GM23338 (cell line): ENCODE data around the gene GNPTAB. TPM values are rescaled to one million over a fixed set of nuclear protein-coding genes. Genes with fewer than 3 reads are reported as not detected.

Experiments
- ATAC-seq: fragments of 200-7000 bp; cut with Tn5 transposase; 3 replicates; pipeline ENCODE4 v1.9.1; 2020
- DNase-seq: peaks from one replicate; pipeline ENCODE4 v3.0.0-alpha.2; 2015; ENCODE audit warnings: low spot score
- H2AFZ ChIP-seq: fragments of 200-600 bp; sonication (generic); 2 replicates; pipeline ENCODE4 v1.8.0; 2016; ENCODE audit warnings: antibody characterized with exemption, mild to moderate bottlenecking, moderate library complexity
- H3F3A ChIP-seq: fragments of 200-600 bp; sonication (generic); replicated peaks from 2 replicates; pipeline ENCODE4 v1.8.0; 2017; ENCODE audit warnings: antibody characterized with exemption, mixed run types, low read depth
- H3K27ac ChIP-seq: fragments of 200-600 bp; sonication (generic); 2 replicates; pipeline ENCODE4 v1.6.1; 2016; ENCODE audit warnings: low read depth
- H3K27me3 ChIP-seq: fragments of 200-600 bp; sonication (generic); 2 replicates; pipeline ENCODE4 v1.8.0; 2016; ENCODE audit warnings: mild to moderate bottlenecking, mixed run types, moderate library complexity; ENCODE audit not compliant: insufficient read depth
- H3K36me3 ChIP-seq: fragments of 200-600 bp; sonication (generic); 2 replicates; pipeline ENCODE4 v1.8.0; 2016; ENCODE audit warnings: mild to moderate bottlenecking; ENCODE audit not compliant: insufficient read depth
- H3K4me1 ChIP-seq: fragments of 200-600 bp; sonication (generic); 2 replicates; pipeline ENCODE4 v1.8.0; 2016; ENCODE audit warnings: mild to moderate bottlenecking, moderate library complexity; ENCODE audit not compliant: insufficient read depth
- H3K4me2 ChIP-seq: fragments of 200-600 bp; sonication (generic); 2 replicates; pipeline ENCODE4 v1.7.1; 2017; ENCODE audit warnings: mixed run types
- H3K4me3 ChIP-seq: fragments of 200-600 bp; sonication (generic); 2 replicates; pipeline ENCODE4 v1.6.1; 2016; ENCODE audit warnings: mixed run types
- H3K79me2 ChIP-seq: fragments of 200-600 bp; sonication (generic); replicated peaks from 2 replicates; pipeline ENCODE4 v1.8.0; 2017; ENCODE audit warnings: mild to moderate bottlenecking; ENCODE audit not compliant: insufficient read depth
- H3K9me2 ChIP-seq: fragments of 200-600 bp; sonication (generic); 2 replicates; pipeline ENCODE4 v1.8.0; 2017; ENCODE audit not compliant: insufficient read depth
- H4K20me1 ChIP-seq: fragments of 200-600 bp; sonication (generic); replicated peaks from 2 replicates; pipeline ENCODE4 v1.8.0; 2017; ENCODE audit warnings: mild to moderate bottlenecking; ENCODE audit not compliant: insufficient read depth
- H3K27ac Mint-ChIP-seq: 2 replicates; pipeline ENCODE4 v1.8.0; 2020; ENCODE audit warnings: inconsistent platforms, mild to moderate bottlenecking, moderate library complexity, mixed read lengths
- H3K27me3 Mint-ChIP-seq: 3 replicates; pipeline ENCODE4 v1.8.0; 2022; ENCODE audit warnings: low read depth, mild to moderate bottlenecking, moderate library complexity, mixed read lengths, inconsistent platforms; ENCODE audit not compliant: insufficient read depth, poor library complexity
- H3K36me3 Mint-ChIP-seq: 3 replicates; pipeline ENCODE4 v1.8.0; 2021; ENCODE audit warnings: low read depth, mild to moderate bottlenecking, inconsistent platforms, moderate library complexity, mixed read lengths
- H3K4me1 Mint-ChIP-seq: 3 replicates; pipeline ENCODE4 v1.8.0; 2020; ENCODE audit warnings: mild to moderate bottlenecking, inconsistent platforms, mixed read lengths
- H3K4me3 Mint-ChIP-seq: 3 replicates; pipeline ENCODE4 v1.8.0; 2021; ENCODE audit warnings: moderate library complexity, mild to moderate bottlenecking, inconsistent platforms, mixed read lengths
- H3K9me3 Mint-ChIP-seq: 3 replicates; pipeline ENCODE4 v1.8.0; 2020; ENCODE audit warnings: moderate library complexity, mild to moderate bottlenecking, inconsistent platforms, mixed read lengths
- NANOG ChIP-seq: IDR thresholded peaks from 2 replicates; pipeline ENCODE4 v1.6.1; 2016; ENCODE audit warnings: antibody characterized with exemption, borderline replicate concordance
- ZNF114 ChIP-seq: fragments of 250-450 bp; sonication (Bioruptor Pico); IDR thresholded peaks from 2 replicates; pipeline ENCODE4 v1.5.0; 2020; ENCODE audit warnings: mild to moderate bottlenecking, moderate library complexity
- polyA plus RNA-seq: library from polyadenylated mRNA; unstranded; fragments of >200 nt; fragmentation: Nextera tagmentation; extraction: Ambion mirVana; gene quantifications from 2 replicates; pipeline ENCODE4 v1.2.1, GENCODE V29; 2016
- total RNA-seq: library from RNA; depleted of rRNA; stranded (reverse); fragments of >200 nt; shearing (Covaris generic); gene quantifications from 2 replicates; pipeline ENCODE4 v1.2.3, GENCODE V29; 2014
- TF ChIP-seq, protein P1 (sequence below): fragments of 250-450 bp; sonication (Bioruptor Pico); IDR thresholded peaks from 2 replicates; pipeline ENCODE4 v1.5.0; 2020; ENCODE audit warnings: mild to moderate bottlenecking, moderate library complexity

The GNPTAB gene
- total and polyA plus RNA-seq, 2 experiments from 2014 or later = 23.6 to 58.3 TPM

GRCh38 chr12:101838628-101839323 lies 8.0 kb upstream of the GNPTAB start:
- no peaks in the 10 kb centered on the region for H3K79me2 ChIP-seq

More at GRCh38 chr12:101838628-101839323, 8.0 kb upstream of the GNPTAB start:
- Histone ChIP-seq H4K20me1 (no peaks in the 10 kb centered on the region), H3F3A (no peaks in the 10 kb centered on the region), H3K27ac (no peak overlapping the region), H3K4me2 (no peak overlapping the region), H3K4me1 (no peaks in the 10 kb centered on the region), H3K36me3 (no peaks in the 10 kb centered on the region), H3K27me3 (no peaks in the 10 kb centered on the region), H3K4me3 (no peak overlapping the region), H3K9me2 (no peaks in the 10 kb centered on the region), H2AFZ (no peak overlapping the region)
- Mint-ChIP-seq H3K36me3 (no peaks in the 10 kb centered on the region), H3K4me1 (no peaks in the 10 kb centered on the region), H3K4me3 (no peak overlapping the region), H3K9me3 (no peaks in the 10 kb centered on the region), H3K27ac (peak overlapping the region; percentile 70; the same call in 1 of the 2 replicates), H3K27me3 (peaks cover 5% of the 10 kb centered on the region)
- no peak for ATAC-seq
- DNase-seq = no peak
- no peak for TF ChIP-seq NANOG
- no peak for TF ChIP-seq ZNF114 (CRISPR knock-in tag)
- TF ChIP-seq, protein P1, sequence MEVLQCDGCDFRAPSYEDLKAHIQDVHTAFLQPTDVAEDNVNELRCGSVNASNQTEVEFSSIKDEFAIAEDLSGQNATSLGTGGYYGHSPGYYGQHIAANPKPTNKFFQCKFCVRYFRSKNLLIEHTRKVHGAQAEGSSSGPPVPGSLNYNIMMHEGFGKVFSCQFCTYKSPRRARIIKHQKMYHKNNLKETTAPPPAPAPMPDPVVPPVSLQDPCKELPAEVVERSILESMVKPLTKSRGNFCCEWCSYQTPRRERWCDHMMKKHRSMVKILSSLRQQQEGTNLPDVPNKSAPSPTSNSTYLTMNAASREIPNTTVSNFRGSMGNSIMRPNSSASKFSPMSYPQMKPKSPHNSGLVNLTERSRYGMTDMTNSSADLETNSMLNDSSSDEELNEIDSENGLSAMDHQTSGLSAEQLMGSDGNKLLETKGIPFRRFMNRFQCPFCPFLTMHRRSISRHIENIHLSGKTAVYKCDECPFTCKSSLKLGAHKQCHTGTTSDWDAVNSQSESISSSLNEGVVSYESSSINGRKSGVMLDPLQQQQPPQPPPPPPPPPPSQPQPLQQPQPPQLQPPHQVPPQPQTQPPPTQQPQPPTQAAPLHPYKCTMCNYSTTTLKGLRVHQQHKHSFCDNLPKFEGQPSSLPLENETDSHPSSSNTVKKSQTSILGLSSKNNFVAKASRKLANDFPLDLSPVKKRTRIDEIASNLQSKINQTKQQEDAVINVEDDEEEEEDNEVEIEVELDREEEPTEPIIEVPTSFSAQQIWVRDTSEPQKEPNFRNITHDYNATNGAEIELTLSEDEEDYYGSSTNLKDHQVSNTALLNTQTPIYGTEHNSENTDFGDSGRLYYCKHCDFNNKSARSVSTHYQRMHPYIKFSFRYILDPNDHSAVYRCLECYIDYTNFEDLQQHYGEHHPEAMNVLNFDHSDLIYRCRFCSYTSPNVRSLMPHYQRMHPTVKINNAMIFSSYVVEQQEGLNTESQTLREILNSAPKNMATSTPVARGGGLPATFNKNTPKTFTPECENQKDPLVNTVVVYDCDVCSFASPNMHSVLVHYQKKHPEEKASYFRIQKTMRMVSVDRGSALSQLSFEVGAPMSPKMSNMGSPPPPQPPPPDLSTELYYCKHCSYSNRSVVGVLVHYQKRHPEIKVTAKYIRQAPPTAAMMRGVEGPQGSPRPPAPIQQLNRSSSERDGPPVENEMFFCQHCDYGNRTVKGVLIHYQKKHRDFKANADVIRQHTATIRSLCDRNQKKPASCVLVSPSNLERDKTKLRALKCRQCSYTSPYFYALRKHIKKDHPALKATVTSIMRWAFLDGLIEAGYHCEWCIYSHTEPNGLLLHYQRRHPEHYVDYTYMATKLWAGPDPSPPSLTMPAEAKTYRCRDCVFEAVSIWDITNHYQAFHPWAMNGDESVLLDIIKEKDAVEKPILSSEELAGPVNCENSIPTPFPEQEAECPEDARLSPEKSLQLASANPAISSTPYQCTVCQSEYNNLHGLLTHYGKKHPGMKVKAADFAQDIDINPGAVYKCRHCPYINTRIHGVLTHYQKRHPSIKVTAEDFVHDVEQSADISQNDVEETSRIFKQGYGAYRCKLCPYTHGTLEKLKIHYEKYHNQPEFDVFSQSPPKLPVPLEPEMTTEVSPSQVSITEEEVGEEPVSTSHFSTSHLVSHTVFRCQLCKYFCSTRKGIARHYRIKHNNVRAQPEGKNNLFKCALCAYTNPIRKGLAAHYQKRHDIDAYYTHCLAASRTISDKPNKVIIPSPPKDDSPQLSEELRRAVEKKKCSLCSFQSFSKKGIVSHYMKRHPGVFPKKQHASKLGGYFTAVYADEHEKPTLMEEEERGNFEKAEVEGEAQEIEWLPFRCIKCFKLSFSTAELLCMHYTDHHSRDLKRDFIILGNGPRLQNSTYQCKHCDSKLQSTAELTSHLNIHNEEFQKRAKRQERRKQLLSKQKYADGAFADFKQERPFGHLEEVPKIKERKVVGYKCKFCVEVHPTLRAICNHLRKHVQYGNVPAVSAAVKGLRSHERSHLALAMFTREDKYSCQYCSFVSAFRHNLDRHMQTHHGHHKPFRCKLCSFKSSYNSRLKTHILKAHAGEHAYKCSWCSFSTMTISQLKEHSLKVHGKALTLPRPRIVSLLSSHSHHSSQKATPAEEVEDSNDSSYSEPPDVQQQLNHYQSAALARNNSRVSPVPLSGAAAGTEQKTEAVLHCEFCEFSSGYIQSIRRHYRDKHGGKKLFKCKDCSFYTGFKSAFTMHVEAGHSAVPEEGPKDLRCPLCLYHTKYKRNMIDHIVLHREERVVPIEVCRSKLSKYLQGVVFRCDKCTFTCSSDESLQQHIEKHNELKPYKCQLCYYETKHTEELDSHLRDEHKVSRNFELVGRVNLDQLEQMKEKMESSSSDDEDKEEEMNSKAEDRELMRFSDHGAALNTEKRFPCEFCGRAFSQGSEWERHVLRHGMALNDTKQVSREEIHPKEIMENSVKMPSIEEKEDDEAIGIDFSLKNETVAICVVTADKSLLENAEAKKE (CRISPR knock-in tag) = no peak
